Activated CD8-positive, alpha-beta memory T cell treated with anti-CD3 and anti-CD28 coated beads for 36 hours (primary cell): ENCODE measurements around the gene IRGM. TPM values are rescaled to one million over a fixed set of nuclear protein-coding genes. Genes with fewer than 3 reads are reported as not detected.
"Not testable (repeated sequence)": the region's sequence is repeated elsewhere in the genome, so short reads cannot be mapped to it uniquely, and the experiment has no call there.

Experiments
- CTCF ChIA-PET: fragments of 350-600 bp; sonication (Branson Sonifier 250); formaldehyde crosslinking; loops from one replicate; lab custom pipeline; 2021; ENCODE audit warnings: antibody characterized with exemption; lab: Charles Lee
- POLR2A ChIA-PET: fragments of 350-600 bp; sonication (Branson Sonifier 250); formaldehyde crosslinking; loops from one replicate; lab custom pipeline; 2021; ENCODE audit warnings: antibody characterized with exemption; lab: Charles Lee
- total RNA-seq, 2 experiments: library from RNA; stranded (reverse); gene quantifications; one replicate each; pipeline ENCODE4 v1.2.3, GENCODE V29; 2021

IRGM gene
- total RNA-seq, result 1 to 10 TPM; 1.3 to 1.7 TPM

GRCh38 chr5:150846308-150846653, at the start of gene IRGM:
TSS of gene IRGM (plus strand) at chr5:150846521. CDS start at chr5:150848124, 1,603 bp downstream.
- ChIA-PET POLR2A (interaction anchor here (0.6 to 1.6 kb wide), 4 partner anchors 63 to 925 kb away, joined by 3 to 11 read pairs (median 5); partner anchors contain the start of genes RBM22 and SMIM3), CTCF (interaction anchor here (0.6 to 3.1 kb wide), 17 partner anchors 15 to 308 kb away, joined by 3 to 19 read pairs (median 4); partner anchors contain the start of genes DCTN4, RBM22 and SMIM3)

GRCh38 chr5:150797384-150797783, 48.9 kb upstream of the IRGM start:
- CTCF ChIA-PET, result no interaction called here
- POLR2A ChIA-PET, result no interaction called here

GRCh38 chr5:150801117-150801927, 45.0 kb upstream of the IRGM start:
- ChIA-PET POLR2A (no interaction called here), CTCF (interaction anchor here (0.5 to 2.3 kb wide), 6 partner anchors 9 to 364 kb away, joined by 3 to 19 read pairs (median 3); partner anchors contain the start of gene IRGM)

- ChIA-PET POLR2A (interaction anchor here (0.7 kb wide), 1 partner anchor 42 kb away, joined by 4 read pairs; no protein-coding TSS in a partner anchor), CTCF (no interaction called here)
Measured at GRCh38 chr5:150804388-150804787, 41.9 kb upstream of the IRGM start.

GRCh38 chr5:150809363-150809762, 37.0 kb upstream of the IRGM start:
- ChIA-PET CTCF (no interaction called here), POLR2A (no interaction called here)

GRCh38 chr5:150815010-150815409, 31.3 kb upstream of the IRGM start:
- POLR2A ChIA-PET, result no interaction called here

GRCh38 chr5:150816946-150817345, 29.4 kb upstream of the IRGM start:
- CTCF ChIA-PET, result no interaction called here
- POLR2A ChIA-PET, result no interaction called here

More at GRCh38 chr5:150815010-150815409, 31.3 kb upstream of the IRGM start:
- CTCF ChIA-PET, result no interaction called here

GRCh38 chr5:150829744-150830143, 16.6 kb upstream of the IRGM start:
- ChIA-PET POLR2A (no interaction called here), CTCF (no interaction called here)

GRCh38 chr5:150831821-150832220, 14.5 kb upstream of the IRGM start:
- CTCF ChIA-PET, POLR2A ChIA-PET: not testable (repeated sequence)

GRCh38 chr5:150836064-150836463, 10.3 kb upstream of the IRGM start:
- ChIA-PET POLR2A (no interaction called here), CTCF (no interaction called here)

- CTCF ChIA-PET, result no interaction called here
- POLR2A ChIA-PET, result no interaction called here
Measured at GRCh38 chr5:150836703-150837102, 9.6 kb upstream of the IRGM start.

- POLR2A ChIA-PET, result not testable (repeated sequence)
- CTCF ChIA-PET, result interaction anchor here (1.4 to 3.1 kb wide), 4 partner anchors 16 to 283 kb away, joined by 4 to 19 read pairs (median 13); partner anchors contain the start of gene RBM22
Measured at GRCh38 chr5:150845185-150845859, 999 bp upstream of the IRGM start.

- ChIA-PET CTCF (interaction anchor here (0.6 to 3.1 kb wide), 20 partner anchors 12 to 307 kb away, joined by 3 to 19 read pairs (median 4); partner anchors contain the start of genes DCTN4, RBM22 and SMIM3), POLR2A (interaction anchor here (0.5 to 1.6 kb wide), 6 partner anchors 42 to 925 kb away, joined by 3 to 11 read pairs (median 4); partner anchors contain the start of genes RBM22 and SMIM3)
Measured at GRCh38 chr5:150846654-150847333, 473 bp downstream of the IRGM start.

- CTCF ChIA-PET, result interaction anchor here (0.6 to 3.1 kb wide), 14 partner anchors 13 to 306 kb away, joined by 3 to 19 read pairs (median 4); partner anchors contain the start of genes RBM22 and SMIM3
- POLR2A ChIA-PET, result interaction anchor here (0.6 to 1.6 kb wide), 4 partner anchors 64 to 147 kb away, joined by 3 to 11 read pairs (median 5); partner anchors contain the start of genes RBM22 and SMIM3
Measured at GRCh38 chr5:150847334-150847695, 994 bp downstream of the IRGM start.

GRCh38 chr5:150848271-150848670, 1.9 kb downstream of the IRGM start:
- POLR2A ChIA-PET, result no interaction called here
- CTCF ChIA-PET, result interaction anchor here (2.0 to 3.1 kb wide), 2 partner anchors 47 to 288 kb away, joined by 9 to 19 read pairs; no protein-coding TSS in a partner anchor

GRCh38 chr5:150851039-150851438, 4.7 kb downstream of the IRGM start:
- POLR2A ChIA-PET, result no interaction called here
- CTCF ChIA-PET, result no interaction called here

- CTCF ChIA-PET, result no interaction called here
- POLR2A ChIA-PET, result no interaction called here
Measured at GRCh38 chr5:150853561-150853960, 7.2 kb downstream of the IRGM start.

- CTCF ChIA-PET, POLR2A ChIA-PET: not testable (repeated sequence)
Measured at GRCh38 chr5:150856700-150857099, 10.4 kb downstream of the IRGM start.

- CTCF ChIA-PET, result interaction anchor here (1.1 kb wide), 1 partner anchor 14 kb away, joined by 4 read pairs; the partner anchor contains the start of gene IRGM
- POLR2A ChIA-PET, result no interaction called here
Measured at GRCh38 chr5:150860246-150860821, 14.0 kb downstream of the IRGM start.
